WI38 (cell line): Measurements from ENCODE around the gene SLC2A2.

Experiments
- H3K4me3 ChIP-seq: 2 replicates; pipeline ENCODE4 v1.5.1; 2011; ENCODE audit warnings: low read depth, mild to moderate bottlenecking, control low read depth, low read length
- CTCF ChIP-seq: IDR thresholded peaks from 2 replicates; pipeline ENCODE4 v1.5.1; 2012; ENCODE audit warnings: low read depth, mild to moderate bottlenecking, control low read depth, low read length

SLC2A2 gene

GRCh38 chr3:170967126-170967525, 59.4 kb downstream of the SLC2A2 start:
- no peak for TF ChIP-seq CTCF

GRCh38 chr3:170966495-170966894, 60.0 kb downstream of the SLC2A2 start:
- TF ChIP-seq CTCF, result no peak
- no peak overlapping the region for H3K4me3 ChIP-seq

More at GRCh38 chr3:170967126-170967525, 59.4 kb downstream of the SLC2A2 start:
- no peak overlapping the region for H3K4me3 ChIP-seq

DNA sequence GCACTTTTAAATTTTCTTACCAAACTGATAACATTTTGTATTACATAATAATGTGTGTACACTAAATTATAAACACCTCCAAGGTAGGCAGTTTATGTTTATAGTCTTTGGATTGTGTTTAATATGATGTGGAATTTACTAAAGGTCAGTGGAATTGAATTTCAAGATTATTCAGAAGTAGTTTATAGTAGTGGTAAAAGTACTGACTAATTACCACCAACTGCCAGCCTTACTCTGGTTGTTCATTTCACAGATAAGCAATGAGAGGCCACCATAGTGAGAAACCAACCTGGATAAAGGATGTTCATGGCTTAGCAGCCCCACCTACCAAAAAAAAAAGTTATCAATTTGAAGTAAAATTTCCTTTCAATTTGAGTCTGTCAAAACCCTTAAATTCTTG, 64.1 kb downstream of the SLC2A2 start:
- no peak overlapping the region for H3K4me3 ChIP-seq
- no peak for TF ChIP-seq CTCF

GRCh38 chr3:170961616-170962400, 64.7 kb downstream of the SLC2A2 start:
- TF ChIP-seq CTCF, result peak; percentile 23; the same call in 1 of the 2 replicates
- H3K4me3 ChIP-seq, result no peak overlapping the region

GRCh38 chr3:170959457-170959856, 67.1 kb downstream of the SLC2A2 start:
- no peak overlapping the region for H3K4me3 ChIP-seq
- no peak for TF ChIP-seq CTCF

DNA sequence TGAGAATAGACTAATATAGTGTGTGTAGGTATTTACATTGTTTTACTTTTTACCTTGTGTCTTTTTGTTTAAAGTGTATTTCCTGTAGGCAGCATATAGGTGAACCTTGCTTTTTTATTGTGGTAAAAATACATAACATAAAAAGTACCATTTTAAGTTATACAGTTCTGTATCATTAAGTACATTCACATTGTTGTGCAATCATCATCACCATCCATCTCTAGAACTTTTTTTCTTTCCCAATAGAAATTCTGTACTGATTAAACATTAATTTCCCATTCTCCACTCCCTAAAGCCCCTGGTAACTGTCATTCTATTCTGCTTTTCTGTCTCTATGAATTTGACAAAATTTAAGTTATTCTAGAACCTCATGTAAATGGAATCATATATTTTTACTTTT, 69.9 kb downstream of the SLC2A2 start:
- H3K4me3 ChIP-seq, result no peak overlapping the region
- TF ChIP-seq CTCF, result no peak

DNA sequence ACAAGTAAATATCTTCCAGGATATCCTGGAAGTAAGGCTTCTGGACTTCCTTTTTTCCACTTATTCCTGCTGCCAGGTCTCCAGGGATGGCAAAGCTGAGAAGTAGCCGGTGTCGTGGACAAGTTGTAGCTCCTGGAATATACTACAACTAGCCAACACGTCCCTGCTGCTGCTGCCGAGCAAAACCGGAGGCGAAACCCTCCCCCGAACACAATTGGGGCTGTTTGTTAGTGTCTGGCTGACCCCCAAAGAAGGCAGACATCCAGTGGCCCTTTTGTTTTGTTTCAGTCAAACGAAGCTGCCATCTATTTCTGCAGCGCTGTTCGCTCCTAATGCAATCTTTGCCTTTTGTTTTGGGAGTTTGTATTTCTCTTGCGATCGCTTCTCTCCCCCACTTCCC, 72.8 kb downstream of the SLC2A2 start:
- H3K4me3 ChIP-seq, result no peak overlapping the region
- TF ChIP-seq CTCF, result no peak
